GM19397 (cell line): ENCODE data around the gene TNFRSF18.
"Not testable (repeated sequence)": the region's sequence is repeated elsewhere in the genome, so short reads cannot be mapped to it uniquely, and the experiment has no call there.

Experiments used
- ATAC-seq: cut with Tn5 transposase; IDR thresholded peaks from one replicate; pipeline ENCODE4 v1.9.1; 2021; ENCODE audit warnings: mild to moderate bottlenecking, moderate library complexity; ENCODE audit not compliant: unreplicated experiment

Gene TNFRSF18

GRCh38 chr1:1206376-1206965 lies at the start of gene TNFRSF18:
TSS of gene TNFRSF18 (minus strand) at chr1:1206592. CDS start at chr1:1206571, 21 bp downstream.
- ATAC-seq, result no peak

DNA sequence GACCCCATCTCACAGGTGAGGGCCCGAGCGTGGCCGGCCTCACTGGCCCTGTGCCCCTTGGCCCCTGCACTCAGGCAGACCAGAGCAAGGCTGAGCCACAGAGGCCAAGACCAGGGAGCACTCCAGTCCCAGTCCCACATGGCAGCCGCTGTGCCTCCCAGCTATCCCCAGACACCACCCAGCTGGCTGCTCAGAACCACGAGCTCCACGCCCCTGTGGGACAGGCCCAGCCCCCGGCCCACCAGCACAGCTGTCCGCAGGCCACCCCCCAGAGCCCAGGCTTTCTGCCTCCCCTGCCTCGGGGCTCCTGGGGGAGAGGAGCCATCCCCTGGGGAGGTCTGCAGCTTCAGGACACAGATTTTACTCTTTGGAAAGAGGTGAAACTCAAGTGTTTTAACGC lies 49.2 kb upstream of the TNFRSF18 start:
- ATAC-seq, result no peak

DNA sequence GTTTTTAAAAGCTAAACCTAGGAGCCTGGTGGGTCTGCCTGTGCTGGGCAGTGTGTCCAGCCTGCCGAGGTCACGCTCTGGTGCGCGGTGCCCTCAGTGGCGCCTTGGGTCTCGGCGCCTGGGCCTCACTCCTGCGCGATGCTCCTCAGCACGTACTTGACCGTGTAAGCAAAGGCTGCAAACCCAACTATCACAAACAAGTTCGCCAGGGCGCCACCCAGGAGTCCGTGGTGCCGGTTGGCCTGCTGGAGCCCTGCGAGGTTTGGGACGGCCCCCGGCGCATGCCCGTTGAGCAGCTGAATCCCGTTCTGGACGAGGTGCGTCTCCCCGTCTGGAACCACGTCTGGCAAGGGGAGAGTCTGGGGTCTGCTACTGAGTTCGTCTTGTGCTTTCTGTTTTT lies 48.7 kb upstream of the TNFRSF18 start:
- ATAC-seq, result no peak

GRCh38 chr1:1254667-1254998 lies 48.2 kb upstream of the TNFRSF18 start:
- no peak for ATAC-seq

DNA sequence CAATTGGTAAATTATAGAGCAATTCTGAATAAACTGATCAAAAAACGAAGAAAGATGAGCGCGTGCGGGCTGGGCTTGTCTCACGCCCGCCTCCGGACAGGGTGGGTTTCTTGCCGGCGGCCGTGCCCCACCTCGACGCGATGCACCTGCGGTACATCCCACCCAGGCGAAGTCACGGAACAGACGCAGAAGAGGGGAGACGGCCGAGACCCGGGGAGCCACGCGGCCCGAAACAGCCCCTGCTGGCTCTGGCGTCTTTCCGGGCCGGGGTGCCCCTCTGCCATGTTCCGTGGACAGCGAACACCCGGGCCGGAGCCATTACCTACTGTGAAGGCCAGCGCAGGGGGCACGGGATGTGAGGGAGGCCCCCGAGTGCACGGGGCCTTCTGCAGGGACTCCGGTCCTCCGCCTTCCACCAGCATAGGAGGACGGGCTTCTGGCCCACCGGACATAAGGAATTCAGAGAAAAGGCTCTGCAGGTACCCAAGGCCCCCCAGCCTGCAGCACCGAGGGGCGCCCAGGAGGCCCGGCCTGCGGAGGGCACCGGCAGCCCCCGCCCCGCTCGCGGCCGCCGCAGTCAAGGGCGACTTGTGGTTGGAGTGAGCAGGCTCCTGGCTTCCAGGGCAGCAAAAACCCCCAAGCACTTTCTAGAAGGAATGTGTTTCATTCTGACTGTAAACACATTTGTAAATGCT lies 47.7 kb upstream of the TNFRSF18 start:
- no peak for ATAC-seq

DNA sequence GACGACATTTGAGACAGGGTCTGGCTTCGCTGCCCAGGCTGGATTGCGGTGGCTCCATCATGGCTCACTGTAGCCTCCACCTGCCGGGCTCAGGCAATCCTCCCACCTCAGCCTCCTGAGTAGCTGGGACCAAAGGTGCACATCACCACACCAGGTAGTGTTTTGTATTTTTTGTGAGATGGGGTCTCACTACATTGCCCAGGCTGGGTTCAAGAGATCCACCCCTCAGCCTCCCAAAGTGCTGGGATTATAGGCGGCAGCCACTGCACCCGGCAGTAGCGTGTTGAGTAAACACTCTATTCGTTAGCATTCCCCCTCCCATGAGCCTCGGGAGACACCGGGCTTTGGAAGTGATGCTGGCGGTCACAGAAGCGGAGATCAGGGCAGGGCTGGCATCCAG lies 46.9 kb upstream of the TNFRSF18 start:
- ATAC-seq, result no peak

GRCh38 chr1:1250786-1251284 lies 44.4 kb upstream of the TNFRSF18 start:
- no peak for ATAC-seq

DNA sequence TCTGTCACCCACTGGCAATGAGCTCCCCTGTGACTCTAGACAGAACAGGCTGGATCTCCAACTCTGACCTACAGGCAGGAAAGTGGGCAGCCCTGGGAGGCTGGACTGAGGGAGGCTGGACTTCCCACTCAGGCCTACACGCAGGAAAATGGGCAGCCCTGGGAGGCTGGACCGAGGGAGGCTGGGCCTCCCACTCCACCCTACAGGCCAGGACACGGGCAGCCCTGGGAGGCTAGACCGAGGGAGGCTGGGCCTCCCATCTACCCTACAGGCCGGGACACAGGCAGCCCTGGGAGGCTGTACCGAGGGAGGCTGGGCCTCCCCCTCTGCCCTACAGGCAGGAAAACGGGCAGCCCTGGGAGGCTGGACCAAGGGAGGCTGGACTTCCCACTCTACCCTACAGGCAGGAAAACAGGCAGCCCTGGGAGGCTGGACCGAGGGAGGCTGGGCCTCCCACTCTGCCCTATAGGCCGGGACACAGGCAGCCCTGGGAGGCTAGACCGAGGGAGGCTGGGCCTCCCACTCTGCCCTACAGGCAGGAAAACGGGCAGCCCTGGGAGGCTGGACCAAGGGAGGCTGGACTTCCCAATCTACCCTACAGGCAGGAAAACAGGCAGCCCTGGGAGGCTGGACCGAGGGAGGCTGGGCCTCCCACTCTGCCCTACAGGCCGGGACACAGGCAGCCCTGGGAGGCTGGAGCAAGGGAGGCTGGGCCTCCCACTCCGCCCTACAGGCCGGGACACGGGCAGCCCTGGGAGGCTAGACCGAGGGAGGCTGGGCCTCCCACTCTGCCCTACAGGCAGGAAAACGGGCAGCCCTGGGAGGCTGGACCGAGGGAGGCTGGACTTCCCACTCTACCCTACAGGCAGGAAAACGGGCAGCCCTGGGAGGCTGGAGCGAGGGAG lies 41.9 kb upstream of the TNFRSF18 start:
- ATAC-seq, result not testable (repeated sequence)

- no peak for ATAC-seq
These were observed 41.0 kb upstream of the TNFRSF18 start for GRCh38 chr1:1247341-1247913.

DNA sequence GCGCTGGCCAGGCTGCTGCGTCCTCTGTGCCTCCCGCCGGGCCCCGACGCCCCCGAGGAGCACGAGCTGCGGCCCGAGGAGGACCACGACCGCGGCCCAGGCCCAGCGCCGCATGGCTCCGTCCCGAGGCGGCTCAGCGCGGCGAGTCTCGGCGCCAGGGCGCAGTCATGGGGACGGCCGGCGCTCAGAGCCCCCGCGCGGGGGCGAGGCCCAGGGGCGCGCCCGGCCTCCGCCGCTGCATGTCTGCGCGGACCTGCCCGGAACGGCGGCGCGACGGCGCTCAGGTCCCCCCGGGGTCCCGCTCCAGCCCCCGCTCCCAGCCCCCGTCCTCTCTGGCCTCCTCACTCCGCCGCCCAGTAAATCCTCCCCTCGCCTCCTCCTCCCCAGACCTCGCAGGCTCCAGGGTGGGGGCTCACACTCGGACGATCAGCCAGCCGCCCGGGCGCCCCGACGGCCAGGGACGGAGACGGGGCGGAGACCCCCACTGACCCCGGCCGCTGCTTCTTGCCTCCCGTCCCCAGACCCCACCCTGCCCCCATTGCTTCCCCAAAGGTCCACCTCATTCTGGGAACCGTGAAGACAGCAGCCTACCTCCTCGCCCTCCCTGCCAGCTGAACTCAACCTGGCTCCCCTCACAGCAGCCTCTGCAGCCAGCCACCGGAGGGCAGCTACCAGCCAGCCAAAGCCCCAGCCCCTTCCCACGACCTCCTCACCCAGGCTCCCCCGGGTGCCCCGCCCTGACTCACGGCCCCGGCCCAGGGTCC lies 40.4 kb upstream of the TNFRSF18 start, which contains the start of gene C1QTNF12:
TSS of gene C1QTNF12 (minus strand) at position 146 of the 764 bp plus-strand sequence. CDS start at position 114, 32 bp downstream.
- ATAC-seq, result no peak

- no peak for ATAC-seq
These were observed 39.6 kb upstream of the TNFRSF18 start for GRCh38 chr1:1245817-1246576.

DNA sequence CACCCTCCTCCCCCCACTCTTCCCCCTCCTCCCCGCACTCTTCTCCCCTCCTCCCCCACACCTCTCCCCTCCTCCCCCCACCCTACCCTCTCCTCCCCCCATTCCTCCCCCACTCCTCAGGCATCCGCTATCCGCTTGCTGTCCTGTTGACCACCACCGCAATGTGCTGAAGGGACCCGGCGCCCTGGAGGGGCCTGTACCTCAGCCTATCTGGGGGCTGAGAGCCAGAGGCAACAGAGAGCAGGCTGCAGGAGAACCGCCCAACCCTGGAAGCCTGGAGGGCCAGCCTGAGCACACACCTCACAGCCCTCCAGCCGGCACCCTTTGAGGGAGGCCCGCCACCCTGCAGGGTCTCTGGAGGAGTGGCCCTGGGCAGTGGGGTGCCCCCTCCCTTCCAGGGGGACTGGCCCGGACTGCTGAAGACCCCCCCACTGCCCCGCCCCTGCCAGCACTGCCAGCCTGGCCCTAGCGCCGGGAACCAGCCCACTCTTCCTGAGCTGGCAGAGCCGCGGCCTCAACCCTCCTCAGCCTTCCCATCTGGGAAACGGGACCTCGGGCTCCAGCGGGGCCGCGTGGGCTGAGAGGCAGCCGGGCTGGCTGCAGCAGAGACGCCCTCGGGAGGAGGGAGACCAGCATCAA lies 38.9 kb upstream of the TNFRSF18 start:
- ATAC-seq, result no peak

- ATAC-seq, result no peak
These were observed 37.9 kb upstream of the TNFRSF18 start for GRCh38 chr1:1244192-1244811.

DNA sequence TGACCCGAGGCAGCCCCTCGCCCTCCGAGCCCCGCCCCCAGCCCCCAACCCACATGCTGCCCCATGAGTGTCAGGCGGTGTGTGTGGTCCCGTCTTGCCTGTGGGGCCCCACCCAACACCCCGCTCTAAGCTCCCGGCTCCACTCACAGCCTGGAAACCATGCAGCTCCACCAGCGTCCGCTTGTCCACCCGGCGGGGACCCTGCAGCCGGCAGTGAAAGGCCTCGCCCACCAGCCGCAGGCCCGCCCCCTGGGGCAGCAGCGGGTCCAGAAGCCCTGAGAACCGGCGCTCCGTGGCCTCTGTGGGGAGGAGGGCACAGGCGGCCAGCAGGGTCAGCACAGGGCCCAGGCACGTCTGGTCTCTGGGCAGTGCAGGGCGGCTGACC lies 37.4 kb upstream of the TNFRSF18 start:
- no peak for ATAC-seq

DNA sequence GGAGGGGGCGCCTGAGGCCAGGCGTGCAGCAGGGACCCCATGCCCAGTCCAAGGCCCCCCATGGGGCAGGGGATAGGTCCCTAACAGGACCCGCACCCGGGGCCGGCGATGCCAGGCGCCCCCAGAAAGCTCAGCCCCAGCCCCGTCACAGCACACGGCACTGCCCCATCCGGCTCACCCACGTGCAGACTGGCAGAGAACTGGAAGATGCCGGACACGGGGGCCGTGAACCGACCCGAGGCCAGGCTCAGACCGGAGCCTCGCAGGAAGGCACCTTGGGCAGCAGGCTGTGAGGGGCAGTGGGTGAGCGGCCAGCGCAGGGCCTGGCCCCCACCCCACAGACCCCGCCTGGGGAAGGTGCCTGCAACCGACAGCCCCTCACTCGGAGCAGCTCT lies 36.9 kb upstream of the TNFRSF18 start:
- no peak for ATAC-seq

DNA sequence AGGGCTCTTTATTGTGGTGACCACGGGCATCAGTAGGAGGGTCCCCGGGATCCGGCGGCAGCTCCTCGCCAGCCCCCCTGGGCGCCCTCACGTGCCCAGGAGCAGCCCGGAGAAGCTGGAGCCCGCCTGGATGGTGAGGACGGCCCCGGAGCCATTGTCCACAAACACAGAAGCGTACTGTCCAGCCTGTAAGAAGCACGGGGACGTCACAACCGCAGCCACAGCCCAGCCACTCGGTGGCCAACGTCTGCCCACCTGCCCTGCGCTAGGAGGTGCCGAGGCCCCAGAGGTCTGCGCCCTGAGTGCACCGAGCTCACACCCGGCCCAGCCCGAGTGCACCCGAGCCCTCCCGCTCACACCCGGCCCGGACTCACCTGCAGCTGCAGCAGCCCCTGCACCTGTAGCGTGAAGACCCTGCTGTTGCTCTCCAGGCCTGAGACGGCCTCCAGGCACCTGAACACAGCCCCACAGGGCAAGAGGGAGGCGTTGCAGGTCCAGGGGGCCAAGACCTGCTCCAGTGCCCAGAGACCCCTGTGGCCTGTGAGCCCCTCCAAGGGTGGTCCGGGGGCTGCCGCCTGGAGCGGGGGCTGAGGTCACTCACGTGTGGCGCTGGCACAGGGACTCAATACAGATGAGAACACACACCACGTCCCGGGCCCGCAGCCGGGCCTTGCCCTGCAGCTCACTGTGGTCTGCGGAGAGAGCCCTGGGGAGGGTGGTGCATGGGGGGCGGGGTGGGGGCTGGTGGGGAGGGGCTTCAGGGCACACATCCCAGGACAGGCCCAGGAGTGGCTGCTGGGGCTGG lies 36.3 kb upstream of the TNFRSF18 start:
- no peak for ATAC-seq

GRCh38 chr1:1241588-1242219 lies 35.3 kb upstream of the TNFRSF18 start:
- no peak for ATAC-seq
